22Rv1 (cell line): ENCODE results near the gene SIL1.
A peak's percentile ranks its signal among the peaks of the same experiment; 100 is the strongest.

ENCODE experiments used
- H3K27ac ChIP-seq: fragments of 450-650 bp; 2 replicates; pipeline ENCODE4 v1.5.1; 2017
- ZFX ChIP-seq: fragments of 450-650 bp; IDR thresholded peaks from 2 replicates; pipeline ENCODE4 v1.6.1; 2017; ENCODE audit warnings: antibody characterized with exemption, borderline replicate concordance
- TF ChIP-seq, protein P1 (sequence below): fragments of 450-650 bp; IDR thresholded peaks from 2 replicates; pipeline ENCODE4 v1.5.1; 2017; ENCODE audit warnings: mild to moderate bottlenecking

SIL1 gene

DNA sequence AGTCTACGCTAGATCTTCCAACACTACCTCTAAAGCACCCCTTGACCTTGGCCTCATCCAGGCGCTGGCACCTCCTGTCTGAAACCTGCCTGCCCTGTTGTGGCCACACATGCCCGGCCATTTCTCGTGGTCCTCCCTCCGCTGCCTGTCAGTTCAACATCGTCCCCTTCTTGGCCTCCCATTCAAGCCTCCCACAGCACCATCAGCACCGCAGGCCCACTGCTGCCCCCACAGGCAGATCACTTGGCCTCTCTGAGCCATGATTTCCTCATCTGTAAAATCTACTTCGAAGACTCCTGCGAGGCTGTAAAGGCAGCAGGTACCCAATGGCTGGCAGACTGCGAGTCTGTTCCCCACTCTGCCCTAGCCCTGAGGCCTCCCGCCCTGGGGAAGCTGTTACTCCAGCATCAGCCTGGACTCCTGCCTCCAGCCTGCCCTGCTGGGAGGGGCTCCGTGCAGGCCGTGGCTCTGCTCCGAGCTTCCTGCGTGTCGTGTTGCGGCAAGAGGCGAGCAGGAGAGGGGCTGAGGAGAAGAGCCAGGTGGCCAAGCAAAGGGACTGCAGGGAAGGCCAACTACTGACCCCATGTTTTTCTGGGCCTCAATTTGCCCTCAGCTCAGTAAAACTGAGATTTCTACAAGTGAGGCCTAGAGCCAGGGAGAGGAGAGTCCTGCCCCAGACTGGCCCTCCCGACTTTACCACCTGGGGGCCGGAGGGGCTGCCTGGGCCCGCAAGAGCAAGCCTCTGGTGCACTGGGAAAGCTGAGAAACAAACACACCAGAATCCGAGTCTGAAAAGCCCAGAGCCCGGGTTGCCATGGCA, 252.5 kb downstream of the SIL1 start:
- TF ChIP-seq ZFX = no peak
- TF ChIP-seq, protein P1, sequence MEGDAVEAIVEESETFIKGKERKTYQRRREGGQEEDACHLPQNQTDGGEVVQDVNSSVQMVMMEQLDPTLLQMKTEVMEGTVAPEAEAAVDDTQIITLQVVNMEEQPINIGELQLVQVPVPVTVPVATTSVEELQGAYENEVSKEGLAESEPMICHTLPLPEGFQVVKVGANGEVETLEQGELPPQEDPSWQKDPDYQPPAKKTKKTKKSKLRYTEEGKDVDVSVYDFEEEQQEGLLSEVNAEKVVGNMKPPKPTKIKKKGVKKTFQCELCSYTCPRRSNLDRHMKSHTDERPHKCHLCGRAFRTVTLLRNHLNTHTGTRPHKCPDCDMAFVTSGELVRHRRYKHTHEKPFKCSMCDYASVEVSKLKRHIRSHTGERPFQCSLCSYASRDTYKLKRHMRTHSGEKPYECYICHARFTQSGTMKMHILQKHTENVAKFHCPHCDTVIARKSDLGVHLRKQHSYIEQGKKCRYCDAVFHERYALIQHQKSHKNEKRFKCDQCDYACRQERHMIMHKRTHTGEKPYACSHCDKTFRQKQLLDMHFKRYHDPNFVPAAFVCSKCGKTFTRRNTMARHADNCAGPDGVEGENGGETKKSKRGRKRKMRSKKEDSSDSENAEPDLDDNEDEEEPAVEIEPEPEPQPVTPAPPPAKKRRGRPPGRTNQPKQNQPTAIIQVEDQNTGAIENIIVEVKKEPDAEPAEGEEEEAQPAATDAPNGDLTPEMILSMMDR = 0 out of 2 replicates have a peak, but pooled peaks have one; percentile 21
- no peak overlapping the region for H3K27ac ChIP-seq

DNA sequence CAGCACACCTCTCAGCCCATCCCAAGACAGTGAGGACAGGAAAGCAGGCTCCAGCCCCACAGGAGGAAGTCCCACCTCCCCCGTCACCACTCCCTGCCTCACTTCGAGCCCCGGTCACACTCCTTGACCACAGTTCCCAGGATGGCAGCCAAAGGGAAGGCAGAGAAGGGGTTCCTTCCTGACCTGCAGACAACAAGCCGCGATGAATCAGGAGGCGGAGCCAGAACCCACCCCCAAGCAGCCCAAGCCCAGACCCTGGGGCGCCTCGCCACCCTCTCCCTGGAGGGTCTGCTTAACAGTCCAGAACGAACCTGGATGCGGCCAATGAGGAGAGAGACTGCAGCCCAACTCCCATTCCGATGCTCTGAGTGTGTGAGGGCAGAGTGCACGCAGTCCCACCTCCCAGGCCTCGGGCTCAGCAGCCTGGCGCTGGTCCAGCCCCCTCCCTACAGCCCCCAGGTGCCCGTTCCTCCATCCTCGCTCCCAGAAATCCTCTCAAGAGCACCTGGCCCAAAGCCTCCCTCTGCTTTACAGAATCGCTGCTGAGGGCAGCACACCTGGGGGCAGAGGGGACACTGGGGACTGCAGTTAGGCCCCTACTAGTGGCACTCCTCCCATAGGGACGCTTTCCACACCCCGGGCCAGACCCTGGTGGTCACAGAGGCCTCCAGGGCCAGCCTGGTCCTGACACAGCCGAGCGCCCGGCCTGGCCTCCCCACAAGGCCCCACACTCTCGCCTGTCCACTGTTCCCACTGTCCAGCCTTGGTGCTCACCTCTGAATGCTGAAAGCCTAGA, 253.4 kb downstream of the SIL1 start:
- no peak overlapping the region for H3K27ac ChIP-seq
- TF ChIP-seq, protein P1 = no peak

DNA sequence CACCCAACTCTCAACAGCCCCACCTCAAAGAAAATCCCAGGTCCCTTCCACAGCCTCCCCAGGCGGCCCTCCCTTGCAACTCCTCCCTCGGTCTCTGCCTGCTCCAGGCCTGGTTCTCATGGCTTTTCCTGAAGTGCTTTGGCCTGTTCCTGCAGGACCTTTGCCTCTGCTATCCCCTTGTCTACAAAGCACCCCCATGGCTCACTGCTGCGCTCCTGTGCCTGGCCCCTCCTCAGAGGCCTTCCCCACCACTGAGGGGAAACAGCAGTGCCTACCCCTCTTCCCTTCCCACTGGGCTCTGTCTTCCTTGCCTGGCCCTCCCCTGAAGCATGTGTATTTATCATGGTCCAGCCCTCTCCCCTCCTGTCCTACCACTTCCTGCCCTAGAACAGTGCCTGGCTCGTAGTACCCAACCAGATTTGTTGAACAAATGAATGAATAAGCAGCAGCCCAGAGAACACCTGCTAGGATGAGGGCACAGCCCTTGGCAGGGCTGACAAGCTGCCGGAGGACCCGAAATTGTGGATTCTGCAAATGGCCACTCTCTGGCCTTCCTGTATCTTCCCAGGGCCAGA, 254.5 kb downstream of the SIL1 start:
- H3K27ac ChIP-seq = no peak overlapping the region
- no peak for TF ChIP-seq ZFX
- TF ChIP-seq, protein P1 = no peak

DNA sequence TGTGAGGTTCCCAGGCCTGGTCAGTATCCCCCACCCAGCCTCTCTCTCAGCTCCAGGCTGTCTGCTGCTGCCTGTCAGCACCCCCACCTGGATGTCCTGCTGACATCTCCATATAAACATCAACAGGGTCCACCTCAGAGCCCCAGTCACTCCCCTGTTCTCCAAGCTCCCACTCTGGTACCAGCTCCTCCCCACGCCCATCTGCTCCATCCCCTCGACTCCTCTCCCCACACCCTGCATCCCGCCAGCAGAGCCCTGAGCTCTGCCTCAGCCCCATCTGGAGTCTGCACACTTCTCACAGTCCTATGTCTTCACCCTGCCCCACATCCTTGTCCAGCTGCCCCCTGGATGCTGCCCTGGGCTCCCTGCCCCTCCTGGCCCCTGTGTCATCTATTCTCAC, 255.3 kb downstream of the SIL1 start:
- no peak for TF ChIP-seq ZFX
- TF ChIP-seq, protein P1 = no peak
- H3K27ac ChIP-seq = no peak overlapping the region

DNA sequence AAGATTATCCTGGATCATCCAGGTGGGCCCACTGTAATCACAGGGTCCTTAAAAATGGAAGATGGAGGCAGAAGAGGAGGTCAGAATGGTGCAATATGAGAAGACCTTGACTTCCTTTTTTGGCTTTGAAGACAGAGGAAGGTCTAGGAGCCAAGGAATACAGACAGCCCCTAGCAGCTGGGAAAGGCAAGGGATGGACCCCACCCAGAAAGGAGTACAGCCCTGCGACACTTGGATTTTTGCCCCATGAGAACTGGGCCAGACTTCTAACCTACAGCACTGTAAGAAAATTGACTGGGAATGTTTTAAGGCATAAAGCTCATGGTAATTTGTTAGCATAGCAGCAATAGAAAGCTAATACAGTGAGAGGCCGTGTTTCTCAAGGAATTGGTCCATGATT, 256.1 kb downstream of the SIL1 start:
- TF ChIP-seq, protein P1 = no peak
- no peak for TF ChIP-seq ZFX
- no peak overlapping the region for H3K27ac ChIP-seq

GRCh38 chr5:138938526-138938925, 259.6 kb downstream of the SIL1 start:
- no peak for TF ChIP-seq ZFX
- TF ChIP-seq, protein P1 = no peak
- no peak overlapping the region for H3K27ac ChIP-seq
